HepG2 (cell line): ENCODE results near the gene FAM89B. TPM values are rescaled to one million over a fixed set of nuclear protein-coding genes. Genes with fewer than 3 reads are reported as not detected.

Source experiments
- GATAD2A ChIP-seq: IDR thresholded peaks from 2 replicates; pipeline ENCODE4 v1.6.1; 2016
- PITX1 ChIP-seq: sonication (generic); formaldehyde crosslinking; IDR thresholded peaks from 2 replicates; pipeline ENCODE4 v1.5.1; 2020; ENCODE audit warnings: mild to moderate bottlenecking, missing genetic modification reagents
- SOX6 ChIP-seq, 2 experiments: fragments of 450-650 bp in 1 of 2; sonication (generic) in 1 of 2; formaldehyde crosslinking in 1 of 2; IDR thresholded peaks; 2 replicates each; pipeline versions ENCODE4 v1.4.0 to v1.6.1; 2017 to 2020; ENCODE audit warnings: antibody characterized with exemption in 1 of 2, mild to moderate bottlenecking in 1 of 2, missing genetic modification reagents in 1 of 2
- ZBTB40 ChIP-seq, 2 experiments: fragments of 450-650 bp in 1 of 2; sonication (generic) in 1 of 2; formaldehyde crosslinking in 1 of 2; IDR thresholded peaks; 2 replicates each; pipeline versions ENCODE4 v1.6.1 to v1.8.0; 2016 to 2022; ENCODE audit warnings: antibody characterized with exemption in 1 of 2, mild to moderate bottlenecking in 1 of 2, missing genetic modification reagents in 1 of 2
- ZNF607 ChIP-seq: sonication (generic); formaldehyde crosslinking; IDR thresholded peaks from 2 replicates; pipeline ENCODE4 v1.5.1; 2020; ENCODE audit warnings: missing genetic modification reagents, mild to moderate bottlenecking, borderline replicate concordance
- ZNF770 ChIP-seq: sonication (generic); formaldehyde crosslinking; IDR thresholded peaks from 2 replicates; pipeline ENCODE4 v1.5.0; 2020; ENCODE audit warnings: mild to moderate bottlenecking, missing genetic modification reagents
- polyA plus RNA-seq, 8 experiments: library from polyadenylated mRNA; depleted of rRNA in 3 of 8; stranded (reverse) in 7 of 8; unstranded in 1 of 8; fragments of >200 nt; fragmentation: Illumina TruSeq in 4 of 8; extraction: Trizol in 4 of 8; gene quantifications; 2 replicates each; pipeline versions ENCODE4 v1.2.1 to v1.2.3, GENCODE V29; 2011 to 2016; ENCODE audit warnings: low read depth in 4 of 8, missing spikeins in 1 of 8, mixed read lengths in 1 of 8; ENCODE audit not compliant: insufficient read depth in 1 of 8
- total RNA-seq, 5 experiments: library from RNA; depleted of rRNA; stranded (reverse); fragments of >200 nt; fragmentation: Illumina TruSeq; extraction: Trizol; gene quantifications; 2 replicates each; pipeline ENCODE4 v1.2.3, GENCODE V29; 2016; ENCODE audit warnings: low read depth in 1 of 5
- TF ChIP-seq, protein P1 (sequence below): sonication (generic); formaldehyde crosslinking; IDR thresholded peaks from one replicate; pipeline ENCODE4 v1.5.1; 2020; ENCODE audit warnings: mild to moderate bottlenecking, missing genetic modification reagents; ENCODE audit errors: not compliant biosample characterization

Gene FAM89B
- total and polyA plus RNA-seq, 2 of the 13 experiments (the other 11 are each of a cell fraction or from before 2014, with no cell fraction given) = 5.7 to 8.0 TPM

GRCh38 chr11:65557280-65558001, 14.9 kb upstream of the FAM89B start (continued):
- TF ChIP-seq ZBTB40 (IDR thresholded peaks at IDR 0.05) (no peak), ZBTB40 (CRISPR knock-in tag; IDR thresholded peaks at IDR 0.05) (peak; percentile 60), SOX6 (IDR thresholded peaks at IDR 0.05) (no peak), SOX6 (CRISPR knock-in tag; IDR thresholded peaks at IDR 0.05) (no peak), GATAD2A (peak; percentile 64), PITX1 (CRISPR knock-in tag) (peak; percentile 26; the same call in 1 of the 2 replicates), ZNF607 (0 out of 2 replicates have a peak, but pooled peaks have one; percentile 30), ZNF770 (CRISPR knock-in tag) (peak; percentile 56; the same call in 1 of the 2 replicates)
- TF ChIP-seq, protein P1, sequence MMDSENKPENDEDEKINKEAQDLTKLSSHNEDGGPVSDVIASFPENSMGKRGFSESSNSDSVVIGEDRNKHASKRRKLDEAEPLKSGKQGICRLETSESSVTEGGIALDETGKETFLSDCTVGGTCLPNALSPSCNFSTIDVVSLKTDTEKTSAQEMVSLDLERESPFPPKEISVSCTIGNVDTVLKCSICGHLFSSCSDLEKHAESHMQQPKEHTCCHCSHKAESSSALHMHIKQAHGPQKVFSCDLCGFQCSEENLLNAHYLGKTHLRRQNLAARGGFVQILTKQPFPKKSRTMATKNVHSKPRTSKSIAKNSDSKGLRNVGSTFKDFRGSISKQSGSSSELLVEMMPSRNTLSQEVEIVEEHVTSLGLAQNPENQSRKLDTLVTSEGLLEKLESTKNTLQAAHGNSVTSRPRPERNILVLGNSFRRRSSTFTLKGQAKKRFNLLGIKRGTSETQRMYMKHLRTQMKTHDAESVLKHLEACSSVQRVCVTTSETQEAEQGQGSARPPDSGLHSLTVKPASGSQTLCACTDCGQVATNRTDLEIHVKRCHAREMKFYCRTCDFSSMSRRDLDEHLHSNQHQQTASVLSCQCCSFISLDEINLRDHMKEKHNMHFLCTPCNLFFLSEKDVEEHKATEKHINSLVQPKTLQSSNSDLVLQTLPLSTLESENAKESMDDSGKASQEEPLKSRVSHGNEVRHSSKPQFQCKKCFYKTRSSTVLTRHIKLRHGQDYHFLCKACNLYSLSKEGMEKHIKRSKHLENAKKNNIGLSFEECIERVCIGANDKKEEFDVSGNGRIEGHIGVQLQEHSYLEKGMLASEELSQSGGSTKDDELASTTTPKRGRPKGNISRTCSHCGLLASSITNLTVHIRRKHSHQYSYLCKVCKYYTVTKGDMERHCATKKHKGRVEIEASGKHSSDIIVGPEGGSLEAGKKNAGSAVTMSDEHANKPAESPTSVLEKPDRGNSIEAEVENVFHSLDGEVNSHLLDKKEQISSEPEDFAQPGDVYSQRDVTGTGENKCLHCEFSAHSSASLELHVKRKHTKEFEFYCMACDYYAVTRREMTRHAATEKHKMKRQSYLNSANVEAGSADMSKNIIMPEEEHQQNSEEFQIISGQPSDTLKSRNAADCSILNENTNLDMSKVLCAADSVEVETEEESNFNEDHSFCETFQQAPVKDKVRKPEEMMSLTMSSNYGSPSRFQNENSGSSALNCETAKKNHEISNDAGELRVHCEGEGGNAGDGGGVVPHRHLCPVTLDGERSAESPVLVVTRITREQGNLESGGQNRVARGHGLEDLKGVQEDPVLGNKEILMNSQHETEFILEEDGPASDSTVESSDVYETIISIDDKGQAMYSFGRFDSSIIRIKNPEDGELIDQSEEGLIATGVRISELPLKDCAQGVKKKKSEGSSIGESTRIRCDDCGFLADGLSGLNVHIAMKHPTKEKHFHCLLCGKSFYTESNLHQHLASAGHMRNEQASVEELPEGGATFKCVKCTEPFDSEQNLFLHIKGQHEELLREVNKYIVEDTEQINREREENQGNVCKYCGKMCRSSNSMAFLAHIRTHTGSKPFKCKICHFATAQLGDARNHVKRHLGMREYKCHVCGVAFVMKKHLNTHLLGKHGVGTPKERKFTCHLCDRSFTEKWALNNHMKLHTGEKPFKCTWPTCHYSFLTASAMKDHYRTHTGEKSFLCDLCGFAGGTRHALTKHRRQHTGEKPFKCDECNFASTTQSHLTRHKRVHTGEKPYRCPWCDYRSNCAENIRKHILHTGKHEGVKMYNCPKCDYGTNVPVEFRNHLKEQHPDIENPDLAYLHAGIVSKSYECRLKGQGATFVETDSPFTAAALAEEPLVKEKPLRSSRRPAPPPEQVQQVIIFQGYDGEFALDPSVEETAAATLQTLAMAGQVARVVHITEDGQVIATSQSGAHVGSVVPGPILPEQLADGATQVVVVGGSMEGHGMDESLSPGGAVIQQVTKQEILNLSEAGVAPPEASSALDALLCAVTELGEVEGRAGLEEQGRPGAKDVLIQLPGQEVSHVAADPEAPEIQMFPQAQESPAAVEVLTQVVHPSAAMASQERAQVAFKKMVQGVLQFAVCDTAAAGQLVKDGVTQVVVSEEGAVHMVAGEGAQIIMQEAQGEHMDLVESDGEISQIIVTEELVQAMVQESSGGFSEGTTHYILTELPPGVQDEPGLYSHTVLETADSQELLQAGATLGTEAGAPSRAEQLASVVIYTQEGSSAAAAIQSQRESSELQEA (CRISPR knock-in tag) = no peak
